ENCODE data around the gene ADCY9.
A peak's percentile ranks its signal among the peaks of the same experiment; 100 is the strongest.
"Not testable (repeated sequence)": the region's sequence is repeated elsewhere in the genome, so short reads cannot be mapped to it uniquely, and the experiment has no call there.

ADCY9 gene

DNA sequence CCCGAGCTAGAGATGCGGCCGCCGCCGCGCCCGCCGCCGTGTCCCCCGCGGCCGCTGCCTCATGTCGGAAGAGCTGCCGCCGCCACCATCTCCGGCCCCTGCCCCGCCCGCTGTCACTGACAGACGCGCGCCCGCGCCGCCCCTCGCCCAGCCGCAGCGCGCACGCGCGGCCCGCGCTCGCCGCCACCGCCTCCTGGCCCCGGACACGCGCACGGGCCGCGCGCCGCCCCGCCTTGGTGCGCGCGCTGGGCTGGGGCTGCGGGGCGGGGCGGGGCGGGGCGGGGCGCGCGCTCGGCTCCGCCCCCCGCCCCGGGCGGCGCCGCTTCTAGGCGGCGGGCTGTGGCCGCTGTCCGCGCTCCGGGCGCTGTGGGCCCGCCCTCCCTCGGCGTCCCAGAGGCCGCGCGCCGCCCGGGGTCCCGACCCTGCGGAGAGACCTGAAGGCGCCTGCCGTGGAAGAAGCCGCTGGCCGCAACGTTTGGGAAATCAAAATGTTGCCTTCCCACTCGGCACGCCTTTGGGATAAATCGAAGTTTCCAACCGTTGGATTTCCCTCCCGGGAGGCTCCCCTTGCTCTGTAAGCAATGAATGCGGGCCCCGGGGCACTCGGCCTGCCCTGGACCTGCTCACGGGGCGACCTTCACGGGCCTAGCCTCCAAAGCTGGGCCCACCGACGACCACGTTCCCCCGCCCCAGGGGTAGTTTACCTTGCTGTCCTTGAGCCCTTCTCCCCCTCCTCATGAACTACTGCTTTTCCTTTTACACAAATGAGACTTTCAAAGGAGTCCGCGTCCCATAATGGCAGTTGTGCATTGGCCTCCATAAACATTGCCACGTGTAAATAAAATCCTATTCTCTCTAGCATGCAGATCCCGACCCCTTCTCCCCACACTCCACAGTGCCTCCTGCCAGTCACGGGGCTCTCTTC, at the start of gene ADCY9:
Gene ADCY9, minus strand, starts transcription at position 118 of the 925 bp plus-strand sequence. CDS start 1,000 bp downstream, outside the sequence.
- DNase-seq (ENCODE audit: low read depth) = peak; percentile 29

GRCh38 chr16:4160658-4161430, 44.6 kb upstream of the ADCY9 start:
- DNase-seq (ENCODE audit: low read depth) = no peak

DNA sequence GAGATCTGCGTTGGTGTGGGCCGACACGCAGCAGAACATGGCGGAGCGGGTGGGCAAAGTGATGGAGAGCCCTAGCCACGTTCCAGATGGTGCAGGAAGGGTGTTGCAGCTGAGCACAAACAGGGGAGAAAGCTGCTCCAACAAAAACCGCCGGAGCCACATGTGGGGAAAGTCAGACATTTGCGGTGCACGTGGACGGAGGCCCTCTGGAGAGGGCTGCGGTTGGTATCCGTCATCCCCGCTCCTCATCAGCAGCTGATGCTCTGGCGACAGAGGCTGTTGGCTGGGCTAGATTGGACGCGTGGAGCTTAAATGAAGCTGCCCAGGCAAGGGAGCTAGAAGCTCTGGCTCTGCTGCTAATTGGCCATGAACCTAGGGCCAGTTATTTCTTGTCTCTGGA, 43.5 kb upstream of the ADCY9 start:
- no peak for DNase-seq (ENCODE audit: low read depth)

DNA sequence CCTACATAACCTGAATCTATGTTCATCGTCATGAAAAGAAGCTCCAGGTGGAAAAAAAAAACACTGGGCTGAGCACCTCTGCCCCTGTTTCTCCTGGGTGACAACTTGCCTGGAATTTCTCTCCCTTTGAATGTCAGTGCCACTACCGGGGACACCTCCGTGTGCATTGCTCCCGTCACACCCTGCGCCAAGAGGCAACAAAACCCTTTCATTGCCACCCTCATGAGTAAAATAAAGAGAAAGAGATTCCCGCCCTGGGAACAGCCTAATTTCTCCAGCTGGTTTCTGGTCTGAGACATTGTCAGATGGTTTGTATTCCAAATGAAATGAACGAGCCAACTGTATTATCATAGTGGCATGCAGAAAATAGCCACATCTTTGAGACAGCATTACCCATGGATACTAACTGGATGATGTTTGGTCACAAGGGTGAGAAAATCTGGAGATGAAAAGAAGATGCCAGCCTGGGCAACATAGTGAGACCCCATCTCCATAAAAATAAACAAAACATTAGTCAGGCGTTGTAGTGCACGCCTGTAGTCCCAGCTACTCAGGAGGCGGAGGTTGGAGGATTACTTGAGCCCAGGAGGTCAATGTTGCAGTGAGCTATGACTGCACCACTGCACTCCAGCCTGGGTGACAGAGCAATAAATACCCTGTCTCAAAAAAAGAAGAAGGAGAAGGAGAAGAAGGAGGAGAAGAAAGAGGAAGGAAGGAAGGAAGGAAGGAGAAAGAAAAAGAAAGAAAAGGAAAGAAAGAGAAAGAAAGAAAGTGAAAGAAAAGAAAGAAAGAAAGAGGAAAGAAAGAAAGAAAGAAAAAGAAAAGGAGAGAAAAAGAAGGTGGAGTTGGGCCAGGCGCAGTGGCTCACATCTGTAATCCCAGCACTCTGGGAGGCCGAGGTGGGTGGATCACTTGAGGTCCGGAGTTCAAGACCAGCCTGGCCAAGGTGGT, 42.2 kb upstream of the ADCY9 start:
- DNase-seq (ENCODE audit: low read depth) = no peak

GRCh38 chr16:4157376-4157825, 41.2 kb upstream of the ADCY9 start:
- DNase-seq (ENCODE audit: low read depth) = no peak

- not testable (repeated sequence) for DNase-seq (ENCODE audit: low read depth)
Measured at GRCh38 chr16:4156503-4156902, 40.3 kb upstream of the ADCY9 start.

DNA sequence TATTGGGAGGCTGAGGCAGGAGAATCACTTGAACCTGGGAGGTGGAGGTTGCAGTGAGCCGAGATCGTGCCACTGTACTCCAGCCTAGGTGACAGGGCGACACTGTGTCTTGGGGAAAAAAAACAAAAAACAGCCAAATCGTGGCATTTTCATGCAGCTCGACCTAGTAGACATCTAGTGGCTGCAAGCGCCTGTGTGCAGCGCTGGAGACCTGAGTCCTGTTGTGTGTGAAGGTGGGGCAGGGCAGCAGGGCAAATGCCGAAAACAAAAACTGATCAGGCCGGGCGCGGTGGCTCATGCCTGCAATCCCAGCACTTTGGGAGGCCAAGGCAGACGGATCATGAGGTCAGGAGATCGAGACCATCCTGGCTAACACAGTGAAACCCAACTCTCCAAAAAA, 37.1 kb upstream of the ADCY9 start:
- not testable (repeated sequence) for DNase-seq (ENCODE audit: low read depth)

GRCh38 chr16:4152267-4152666, 36.0 kb upstream of the ADCY9 start:
- no peak for DNase-seq (ENCODE audit: low read depth)

DNA sequence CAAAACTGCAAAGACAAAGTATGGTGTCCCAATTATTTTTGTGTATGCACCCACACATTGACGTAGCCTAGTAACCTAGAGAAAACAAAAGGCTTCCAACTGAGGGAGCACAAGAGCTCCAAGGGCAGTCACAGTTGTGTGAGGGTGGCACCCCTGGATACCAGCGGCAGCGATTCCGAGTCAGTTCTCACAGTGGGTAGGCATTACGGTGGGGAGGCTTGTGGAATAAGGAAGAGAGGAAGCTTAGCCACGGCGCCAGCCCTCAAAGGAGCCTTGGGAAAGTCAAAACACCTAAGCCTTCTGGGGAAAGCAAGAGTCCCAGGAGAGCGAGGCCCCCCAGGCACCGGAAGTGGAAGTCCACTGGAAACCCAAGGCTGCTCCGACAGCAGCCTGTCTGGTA, 31.0 kb upstream of the ADCY9 start:
- no peak for DNase-seq (ENCODE audit: low read depth)

DNA sequence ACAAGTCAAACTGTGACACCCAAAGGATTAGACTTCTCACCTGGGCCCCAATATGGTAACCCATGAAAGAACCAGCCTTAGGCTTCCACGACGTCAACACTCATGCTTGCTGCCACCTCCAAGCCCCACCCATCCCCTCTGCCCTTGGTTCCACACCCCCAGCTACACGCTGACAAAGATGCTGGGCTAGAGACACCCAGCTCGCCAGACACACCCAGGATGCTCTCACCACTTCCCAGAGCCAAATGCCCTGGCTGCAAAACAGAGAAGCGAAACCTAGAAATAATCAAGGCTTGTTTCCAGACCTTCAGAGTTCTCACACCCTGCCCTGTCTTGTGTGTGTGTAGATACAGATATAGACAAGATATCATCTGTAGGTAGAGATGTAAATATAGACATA, 26.0 kb upstream of the ADCY9 start:
- no peak for DNase-seq (ENCODE audit: low read depth)

GRCh38 chr16:4141604-4142003, 25.4 kb upstream of the ADCY9 start:
- DNase-seq (ENCODE audit: low read depth) = no peak

- DNase-seq (ENCODE audit: low read depth) = no peak
Measured at GRCh38 chr16:4140652-4141051, 24.4 kb upstream of the ADCY9 start.

GRCh38 chr16:4139968-4140367, 23.7 kb upstream of the ADCY9 start:
- no peak for DNase-seq (ENCODE audit: low read depth)

DNA sequence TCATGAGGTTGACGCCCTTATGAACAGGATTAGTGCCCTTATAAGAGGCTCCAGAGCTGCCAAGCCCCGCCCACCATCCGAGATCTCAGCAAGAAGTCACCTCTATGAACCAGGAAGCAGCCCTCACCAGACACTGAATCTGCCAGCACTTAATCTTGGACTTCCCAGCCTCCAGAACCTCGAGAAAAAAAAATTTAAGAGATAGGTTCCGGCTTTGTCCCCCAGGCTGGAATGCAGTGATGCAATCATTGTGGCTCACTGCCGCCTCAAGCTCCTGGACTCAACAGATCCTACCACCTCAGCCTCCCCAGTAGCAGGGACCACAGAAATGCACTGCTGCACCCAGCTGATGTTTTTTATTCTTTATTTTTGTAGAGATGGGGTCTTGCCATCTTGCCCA, 22.5 kb upstream of the ADCY9 start:
- DNase-seq (ENCODE audit: low read depth) = no peak

DNA sequence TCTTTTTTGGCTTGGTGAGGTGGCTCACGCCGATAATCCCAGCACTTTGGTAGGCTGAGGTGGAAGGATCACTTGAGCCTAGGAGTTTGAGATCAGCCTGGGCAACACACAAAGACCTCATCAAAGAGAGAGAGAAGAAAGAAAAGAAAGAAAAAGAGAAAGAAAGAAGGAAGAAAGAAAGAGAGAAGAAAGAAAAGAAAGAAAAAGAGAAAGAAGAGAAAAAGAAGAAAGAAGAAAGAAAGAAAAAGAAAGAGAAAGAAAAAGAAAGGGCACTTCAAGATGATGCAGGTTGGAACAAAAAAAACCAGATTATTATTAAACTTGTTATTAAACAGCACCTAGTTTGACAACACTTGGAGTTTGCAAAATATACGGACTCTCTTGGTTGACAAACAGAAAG, 21.2 kb upstream of the ADCY9 start:
- no peak for DNase-seq (ENCODE audit: low read depth)

DNA sequence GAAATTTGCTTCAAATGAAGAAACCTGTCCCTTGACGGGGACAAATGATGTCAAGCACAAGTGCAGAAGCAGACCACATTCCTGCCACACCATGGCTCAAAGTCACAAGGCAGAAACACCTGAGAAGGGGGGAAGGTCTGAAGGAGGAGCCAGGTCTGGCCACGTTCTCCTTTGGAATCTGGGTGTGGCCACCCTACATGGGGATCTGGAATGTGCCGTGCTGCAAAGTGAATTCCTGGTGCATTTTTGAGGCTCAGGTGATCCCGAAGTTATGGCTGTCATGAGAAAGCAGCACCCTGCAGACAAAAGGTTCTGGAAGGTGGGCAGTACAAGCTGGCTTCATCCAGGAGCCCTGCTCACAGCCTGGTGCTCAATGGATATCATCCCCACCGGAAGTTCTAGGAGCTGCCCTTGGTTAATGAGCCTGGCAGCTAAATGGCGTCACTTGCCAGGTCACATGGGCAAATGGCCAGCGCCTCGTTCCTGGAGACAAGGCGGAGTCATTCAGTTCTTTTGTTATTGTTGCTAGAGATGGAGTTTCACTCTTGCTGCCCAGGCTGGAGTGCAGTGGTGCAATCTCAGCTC, 20.1 kb upstream of the ADCY9 start:
- no peak for DNase-seq (ENCODE audit: low read depth)

GRCh38 chr16:4135537-4135936, 19.3 kb upstream of the ADCY9 start:
- no peak for DNase-seq (ENCODE audit: low read depth)

- DNase-seq (ENCODE audit: low read depth) = no peak
Measured at GRCh38 chr16:4133897-4134372, 17.7 kb upstream of the ADCY9 start.

DNA sequence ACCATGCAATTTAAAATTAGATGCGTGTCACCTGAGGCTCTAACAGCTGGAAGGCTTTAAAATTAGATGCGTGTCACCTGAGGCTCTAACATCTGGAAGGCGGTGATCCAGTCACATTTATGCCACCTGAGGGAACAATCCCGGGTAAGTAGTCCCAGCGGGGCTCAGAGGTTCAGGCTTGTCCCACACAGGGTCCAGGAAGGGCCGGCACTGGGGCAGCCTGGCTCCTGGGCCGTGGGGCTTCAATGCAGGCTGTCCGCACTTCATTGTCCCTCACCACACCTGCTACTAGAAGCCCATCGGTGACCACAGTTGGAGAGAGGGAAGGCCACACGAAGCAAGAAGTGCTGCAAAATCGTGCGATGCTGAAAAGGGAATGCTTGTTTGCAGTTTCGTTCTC, 15.4 kb upstream of the ADCY9 start:
- no peak for DNase-seq (ENCODE audit: low read depth)

DNA sequence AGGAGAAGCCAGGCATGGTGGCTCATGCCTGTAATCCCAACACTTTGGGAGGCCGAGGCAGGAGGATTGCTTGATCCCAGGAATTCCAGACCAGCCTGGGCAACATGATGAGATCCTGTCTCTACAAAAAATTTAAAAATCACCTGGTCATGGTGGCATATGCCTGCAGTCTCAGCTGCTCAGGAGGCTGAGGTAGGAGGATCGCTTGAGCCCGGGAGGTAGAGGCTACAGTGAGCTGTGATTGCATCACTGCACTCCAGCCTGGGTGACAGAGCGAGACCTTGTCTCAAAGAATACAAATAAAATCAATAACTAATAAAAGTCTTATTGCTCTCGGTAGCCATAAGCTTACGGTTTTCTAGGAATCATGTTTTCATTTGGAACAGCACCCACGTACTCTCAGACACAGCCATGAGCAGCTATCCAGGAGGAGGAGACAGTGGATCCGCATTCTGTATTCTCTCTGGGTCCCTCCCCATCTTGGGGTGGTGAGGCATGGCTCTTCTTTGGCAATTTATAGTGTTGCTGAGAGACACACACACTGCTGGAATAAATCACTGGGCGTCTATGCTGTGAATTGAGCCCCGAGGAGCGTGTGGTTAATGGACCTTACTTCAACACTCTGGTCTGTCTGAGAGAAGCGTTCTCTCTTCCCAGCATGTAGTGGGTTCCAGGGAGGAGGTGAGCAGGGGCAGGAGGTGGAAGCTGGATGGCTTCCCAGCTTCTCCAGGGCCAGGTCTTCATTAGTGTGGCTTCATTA, 8.5 kb upstream of the ADCY9 start:
- no peak for DNase-seq (ENCODE audit: low read depth)

Data from fibroblast of the conjunctiva (primary cell).